Activated naive CD4-positive, alpha-beta T cell treated with anti-CD3 and anti-CD28 coated beads, Interleukin-2, amount 50 U/mL, for 24 hours (primary cell): ENCODE results near the gene KCTD17.

Experiments used
- H3K27ac Mint-ChIP-seq: one replicate; pipeline ENCODE4 v1.8.0; 2021; ENCODE audit warnings: mild to moderate bottlenecking, mixed read lengths
- H3K27me3 Mint-ChIP-seq: one replicate; pipeline ENCODE4 v1.8.0; 2021; ENCODE audit warnings: mixed read lengths
- H3K36me3 Mint-ChIP-seq: one replicate; pipeline ENCODE4 v1.8.0; 2021; ENCODE audit warnings: mixed read lengths
- H3K4me1 Mint-ChIP-seq: one replicate; pipeline ENCODE4 v1.8.0; 2021; ENCODE audit warnings: mixed read lengths
- H3K4me3 Mint-ChIP-seq: one replicate; pipeline ENCODE4 v1.8.0; 2021; ENCODE audit warnings: mild to moderate bottlenecking, mixed read lengths
- H3K9me3 Mint-ChIP-seq: one replicate; pipeline ENCODE4 v1.8.0; 2021; ENCODE audit warnings: mixed read lengths

KCTD17 gene

GRCh38 chr22:37107816-37108621 lies 56.5 kb downstream of the KCTD17 start:
- Mint-ChIP-seq H3K27me3 (no peaks in the 10 kb centered on the region), H3K4me3 (no peak overlapping the region), H3K27ac (no peak overlapping the region), H3K4me1 (no peaks in the 10 kb centered on the region), H3K9me3 (no peaks in the 10 kb centered on the region), H3K36me3 (no peaks in the 10 kb centered on the region)

- Mint-ChIP-seq H3K4me1 (no peaks in the 10 kb centered on the region), H3K4me3 (no peak within 1 kb of the TSS), H3K9me3 (no peaks in the 10 kb centered on the region), H3K36me3 (no peaks in the 10 kb centered on the region), H3K27ac (no peak within 1 kb of the TSS), H3K27me3 (no peaks in the 10 kb centered on the region)
These were observed 57.8 kb downstream of the KCTD17 start, which contains the start of gene TMPRSS6 for GRCh38 chr22:37109242-37109917. TMPRSS6 (minus strand) TSS chr22:37109713; CDS start chr22:37103417, 6,296 bp downstream.

GRCh38 chr22:37111156-37111717 lies 59.7 kb downstream of the KCTD17 start:
- no peaks in the 10 kb centered on the region for H3K9me3 Mint-ChIP-seq
- H3K4me1 Mint-ChIP-seq: peaks cover 7% of the 10 kb centered on the region
- H3K27ac Mint-ChIP-seq: no peak overlapping the region
- peaks cover 1% of the 10 kb centered on the region for H3K36me3 Mint-ChIP-seq
- no peaks in the 10 kb centered on the region for H3K27me3 Mint-ChIP-seq
- no peak overlapping the region for H3K4me3 Mint-ChIP-seq

- peaks cover 11% of the 10 kb centered on the region for H3K4me1 Mint-ChIP-seq
- H3K27ac Mint-ChIP-seq: no peak overlapping the region
- H3K9me3 Mint-ChIP-seq: no peaks in the 10 kb centered on the region
- H3K4me3 Mint-ChIP-seq: no peak overlapping the region
- no peaks in the 10 kb centered on the region for H3K27me3 Mint-ChIP-seq
- H3K36me3 Mint-ChIP-seq: peaks cover 1% of the 10 kb centered on the region
These were observed 60.7 kb downstream of the KCTD17 start for GRCh38 chr22:37112084-37112728.
